K562 (cell line): ENCODE data around the gene BPNT1. TPM values are rescaled to one million over a fixed set of nuclear protein-coding genes. Genes with fewer than 3 reads are reported as not detected.

Source experiments
- FUS ChIP-seq: fragments of 200-400 bp; formaldehyde crosslinking; optimal IDR thresholded peaks from 2 replicates; pipeline ENCODE3; 2017; ENCODE audit warnings: low read depth, low read length
- HDAC6 ChIP-seq: IDR thresholded peaks from 2 replicates; pipeline ENCODE4 v1.6.1; 2012; ENCODE audit warnings: low read depth, mild to moderate bottlenecking, control low read depth, inconsistent platforms, low read length, moderate library complexity
- KAT7 ChIP-seq: sonication (generic); formaldehyde crosslinking; IDR thresholded peaks from 2 replicates; pipeline ENCODE4 v1.8.0; 2022; ENCODE audit warnings: missing genetic modification reagents, mild to moderate bottlenecking, borderline replicate concordance
- NR3C1 ChIP-seq: sonication (generic); formaldehyde crosslinking; IDR thresholded peaks from 2 replicates; pipeline ENCODE4 v1.8.1; 2022; ENCODE audit warnings: missing genetic modification reagents
- PHB2 ChIP-seq: fragments of 450-650 bp; IDR thresholded peaks from 2 replicates; pipeline ENCODE4 v1.6.1; 2017; ENCODE audit warnings: low read depth
- RAD51 ChIP-seq: fragments of 450-650 bp; IDR thresholded peaks from 2 replicates; pipeline ENCODE4 v1.7.1; 2016; ENCODE audit warnings: low read depth, mild to moderate bottlenecking, borderline replicate concordance
- RBM34 ChIP-seq: fragments of 200-400 bp; formaldehyde crosslinking; IDR thresholded peaks from 2 replicates; pipeline ENCODE4 v1.6.1; 2018; ENCODE audit warnings: low read length, borderline replicate concordance; ENCODE audit not compliant: insufficient read depth
- TAF9B ChIP-seq: fragments of 450-650 bp; IDR thresholded peaks from 2 replicates; pipeline ENCODE4 v1.6.1; 2018; ENCODE audit warnings: mild to moderate bottlenecking; ENCODE audit not compliant: partially characterized antibody
- TARDBP ChIP-seq: fragments of 450-650 bp; IDR thresholded peaks from 2 replicates; pipeline ENCODE4 v1.6.1; 2016
- TCF3 ChIP-seq: sonication (generic); formaldehyde crosslinking; IDR thresholded peaks from 2 replicates; pipeline ENCODE4 v1.4.0; 2020; ENCODE audit warnings: mild to moderate bottlenecking, missing genetic modification reagents
- THRAP3 ChIP-seq: fragments of 450-650 bp; IDR thresholded peaks from 2 replicates; pipeline ENCODE4 v1.6.1; 2016; ENCODE audit warnings: mild to moderate bottlenecking, inconsistent platforms, borderline replicate concordance
- YBX1 ChIP-seq: fragments of 450-650 bp; IDR thresholded peaks from 2 replicates; pipeline ENCODE4 v1.7.1; 2016; ENCODE audit warnings: mild to moderate bottlenecking
- polyA plus RNA-seq, 8 experiments: library from polyadenylated mRNA; depleted of rRNA in 4 of 8; stranded (reverse) in 5 of 8; unstranded in 3 of 8; fragments of >200 nt; fragmentation: Nextera tagmentation in 2 of 8; fragmentation: Illumina TruSeq in 1 of 8; extraction: Ambion mirVana in 2 of 8; extraction: Trizol in 1 of 8; gene quantifications; 2 replicates each; pipeline versions ENCODE4 v1.2.1 to v1.2.3, GENCODE V29; 2011 to 2014; ENCODE audit warnings: inconsistent platforms in 1 of 8, missing spikeins in 1 of 8
- total RNA-seq, 7 experiments: library from RNA; depleted of rRNA in 6 of 7; stranded (reverse); fragments of >200 nt in 6 of 7; fragmentation: Illumina TruSeq in 2 of 7; extraction: Trizol in 2 of 7; gene quantifications; 2 replicates each; pipeline versions ENCODE4 v1.2.1 to v1.2.3, GENCODE V29; 2011 to 2021; ENCODE audit warnings: low replicate concordance in 1 of 7
- TF ChIP-seq, protein P1 (sequence below), 2 experiments: fragments of 450-650 bp; IDR thresholded peaks; 2 replicates each; pipeline ENCODE4 v1.6.1; 2016
- TF ChIP-seq, protein P2 (sequence below), 2 experiments: fragments of 450-650 bp; conservative IDR thresholded peaks; 2 replicates each; pipeline ENCODE4 v1.6.1; 2017; ENCODE audit warnings: mild to moderate bottlenecking in 2 of 2, moderate library complexity in 2 of 2
- TF ChIP-seq, protein P3 (sequence below): fragments of 250-450 bp; sonication (Bioruptor Pico); IDR thresholded peaks from 2 replicates; pipeline ENCODE4 v1.4.0; 2020
- TF ChIP-seq, protein P4 (sequence below): fragments of 250-450 bp; sonication (Bioruptor Pico); IDR thresholded peaks from 2 replicates; pipeline ENCODE4 v1.8.0; 2021; ENCODE audit warnings: moderate library complexity, mild to moderate bottlenecking, inconsistent platforms
- TF ChIP-seq, protein P5 (sequence below), 2 experiments: fragments of 450-650 bp; IDR thresholded peaks; 2 replicates each; pipeline ENCODE4 v1.6.1; 2018; ENCODE audit warnings: mild to moderate bottlenecking in 2 of 2, low read depth in 1 of 2; ENCODE audit not compliant: partially characterized antibody in 2 of 2

BPNT1 gene
- total and polyA plus RNA-seq, 9 of the 15 experiments (the other 6 are each of a cell fraction or from before 2014, with no cell fraction given) = 30.2 to 73.8 (median 40.5) TPM

DNA sequence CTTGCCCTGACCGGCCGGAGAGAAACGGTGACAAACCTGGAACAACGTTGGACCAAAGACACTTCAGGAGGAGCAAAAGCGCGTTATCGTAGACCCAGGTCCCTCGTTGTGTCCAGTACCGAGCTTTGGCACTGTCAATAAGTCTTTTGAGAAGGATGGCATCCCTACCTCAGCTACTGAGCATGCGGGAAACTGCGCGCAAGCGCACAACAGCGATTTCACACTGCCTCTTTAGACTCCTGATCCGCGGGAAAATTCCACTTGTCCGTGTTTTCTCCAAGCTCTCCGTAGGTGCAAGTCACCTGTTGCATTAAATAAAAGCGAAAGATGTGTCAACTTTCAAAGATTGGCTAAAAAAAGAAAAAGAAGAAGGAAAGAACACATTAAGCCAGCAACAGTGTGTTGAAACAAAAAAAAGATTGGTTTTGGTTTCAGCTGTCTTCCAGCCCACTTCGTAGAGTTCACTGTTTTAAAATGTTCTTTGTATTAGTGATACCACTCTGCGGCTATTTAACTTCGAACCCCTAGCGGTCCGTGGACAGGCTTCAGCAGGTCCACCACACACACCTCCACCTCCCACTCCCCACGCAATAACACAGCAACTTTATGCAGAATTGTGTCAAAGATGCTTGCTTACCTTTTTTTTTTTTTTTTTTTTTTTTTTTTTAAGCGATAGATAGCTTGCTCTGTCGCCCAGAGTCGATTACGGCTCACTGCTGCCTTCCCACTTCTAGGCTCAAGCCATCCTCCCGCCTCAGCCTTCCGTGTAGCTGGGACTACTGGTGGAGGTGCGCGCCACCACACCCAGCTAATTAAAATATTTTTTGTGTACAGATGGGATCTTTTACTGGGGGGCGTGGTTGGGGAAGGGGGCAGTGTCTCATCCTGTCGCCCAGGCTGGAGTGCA lies at the start of gene BPNT1 (continued):
- TF ChIP-seq, protein P1, sequence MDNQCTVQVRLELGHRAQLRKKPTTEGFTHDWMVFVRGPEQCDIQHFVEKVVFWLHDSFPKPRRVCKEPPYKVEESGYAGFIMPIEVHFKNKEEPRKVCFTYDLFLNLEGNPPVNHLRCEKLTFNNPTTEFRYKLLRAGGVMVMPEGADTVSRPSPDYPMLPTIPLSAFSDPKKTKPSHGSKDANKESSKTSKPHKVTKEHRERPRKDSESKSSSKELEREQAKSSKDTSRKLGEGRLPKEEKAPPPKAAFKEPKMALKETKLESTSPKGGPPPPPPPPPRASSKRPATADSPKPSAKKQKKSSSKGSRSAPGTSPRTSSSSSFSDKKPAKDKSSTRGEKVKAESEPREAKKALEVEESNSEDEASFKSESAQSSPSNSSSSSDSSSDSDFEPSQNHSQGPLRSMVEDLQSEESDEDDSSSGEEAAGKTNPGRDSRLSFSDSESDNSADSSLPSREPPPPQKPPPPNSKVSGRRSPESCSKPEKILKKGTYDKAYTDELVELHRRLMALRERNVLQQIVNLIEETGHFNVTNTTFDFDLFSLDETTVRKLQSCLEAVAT (IDR thresholded peaks at IDR 0.05) = no peak; a peak in 1 of 4 replicates
- TF ChIP-seq NR3C1 (CRISPR knock-in tag) (no peak), HDAC6 (no peak), PHB2 (no peak), TARDBP (no peak), THRAP3 (no peak), KAT7 (CRISPR knock-in tag) (0 out of 2 replicates have a peak, but pooled peaks have one; percentile 27), YBX1 (no peak), TAF9B (peak; percentile 34), RBM34 (no peak), TCF3 (CRISPR knock-in tag) (no peak), FUS (no peak), RAD51 (peak; percentile 66; the same call in 1 of the 2 replicates)
- TF ChIP-seq, protein P2, sequence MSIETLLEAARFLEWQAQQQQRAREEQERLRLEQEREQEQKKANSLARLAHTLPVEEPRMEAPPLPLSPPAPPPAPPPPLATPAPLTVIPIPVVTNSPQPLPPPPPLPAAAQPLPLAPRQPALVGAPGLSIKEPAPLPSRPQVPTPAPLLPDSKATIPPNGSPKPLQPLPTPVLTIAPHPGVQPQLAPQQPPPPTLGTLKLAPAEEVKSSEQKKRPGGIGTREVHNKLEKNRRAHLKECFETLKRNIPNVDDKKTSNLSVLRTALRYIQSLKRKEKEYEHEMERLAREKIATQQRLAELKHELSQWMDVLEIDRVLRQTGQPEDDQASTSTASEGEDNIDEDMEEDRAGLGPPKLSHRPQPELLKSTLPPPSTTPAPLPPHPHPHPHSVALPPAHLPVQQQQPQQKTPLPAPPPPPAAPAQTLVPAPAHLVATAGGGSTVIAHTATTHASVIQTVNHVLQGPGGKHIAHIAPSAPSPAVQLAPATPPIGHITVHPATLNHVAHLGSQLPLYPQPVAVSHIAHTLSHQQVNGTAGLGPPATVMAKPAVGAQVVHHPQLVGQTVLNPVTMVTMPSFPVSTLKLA (conservative IDR thresholded peaks at IDR 0.05) = peak; percentile 49 to 84
- TF ChIP-seq, protein P3, sequence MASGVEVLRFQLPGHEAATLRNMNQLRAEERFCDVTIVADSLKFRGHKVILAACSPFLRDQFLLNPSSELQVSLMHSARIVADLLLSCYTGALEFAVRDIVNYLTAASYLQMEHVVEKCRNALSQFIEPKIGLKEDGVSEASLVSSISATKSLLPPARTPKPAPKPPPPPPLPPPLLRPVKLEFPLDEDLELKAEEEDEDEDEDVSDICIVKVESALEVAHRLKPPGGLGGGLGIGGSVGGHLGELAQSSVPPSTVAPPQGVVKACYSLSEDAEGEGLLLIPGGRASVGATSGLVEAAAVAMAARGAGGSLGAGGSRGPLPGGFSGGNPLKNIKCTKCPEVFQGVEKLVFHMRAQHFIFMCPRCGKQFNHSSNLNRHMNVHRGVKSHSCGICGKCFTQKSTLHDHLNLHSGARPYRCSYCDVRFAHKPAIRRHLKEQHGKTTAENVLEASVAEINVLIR = no peak; the same call in 1 of the 2 replicates
- TF ChIP-seq, protein P4, sequence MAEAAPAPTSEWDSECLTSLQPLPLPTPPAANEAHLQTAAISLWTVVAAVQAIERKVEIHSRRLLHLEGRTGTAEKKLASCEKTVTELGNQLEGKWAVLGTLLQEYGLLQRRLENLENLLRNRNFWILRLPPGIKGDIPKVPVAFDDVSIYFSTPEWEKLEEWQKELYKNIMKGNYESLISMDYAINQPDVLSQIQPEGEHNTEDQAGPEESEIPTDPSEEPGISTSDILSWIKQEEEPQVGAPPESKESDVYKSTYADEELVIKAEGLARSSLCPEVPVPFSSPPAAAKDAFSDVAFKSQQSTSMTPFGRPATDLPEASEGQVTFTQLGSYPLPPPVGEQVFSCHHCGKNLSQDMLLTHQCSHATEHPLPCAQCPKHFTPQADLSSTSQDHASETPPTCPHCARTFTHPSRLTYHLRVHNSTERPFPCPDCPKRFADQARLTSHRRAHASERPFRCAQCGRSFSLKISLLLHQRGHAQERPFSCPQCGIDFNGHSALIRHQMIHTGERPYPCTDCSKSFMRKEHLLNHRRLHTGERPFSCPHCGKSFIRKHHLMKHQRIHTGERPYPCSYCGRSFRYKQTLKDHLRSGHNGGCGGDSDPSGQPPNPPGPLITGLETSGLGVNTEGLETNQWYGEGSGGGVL (CRISPR knock-in tag) = no peak
- TF ChIP-seq, protein P5, sequence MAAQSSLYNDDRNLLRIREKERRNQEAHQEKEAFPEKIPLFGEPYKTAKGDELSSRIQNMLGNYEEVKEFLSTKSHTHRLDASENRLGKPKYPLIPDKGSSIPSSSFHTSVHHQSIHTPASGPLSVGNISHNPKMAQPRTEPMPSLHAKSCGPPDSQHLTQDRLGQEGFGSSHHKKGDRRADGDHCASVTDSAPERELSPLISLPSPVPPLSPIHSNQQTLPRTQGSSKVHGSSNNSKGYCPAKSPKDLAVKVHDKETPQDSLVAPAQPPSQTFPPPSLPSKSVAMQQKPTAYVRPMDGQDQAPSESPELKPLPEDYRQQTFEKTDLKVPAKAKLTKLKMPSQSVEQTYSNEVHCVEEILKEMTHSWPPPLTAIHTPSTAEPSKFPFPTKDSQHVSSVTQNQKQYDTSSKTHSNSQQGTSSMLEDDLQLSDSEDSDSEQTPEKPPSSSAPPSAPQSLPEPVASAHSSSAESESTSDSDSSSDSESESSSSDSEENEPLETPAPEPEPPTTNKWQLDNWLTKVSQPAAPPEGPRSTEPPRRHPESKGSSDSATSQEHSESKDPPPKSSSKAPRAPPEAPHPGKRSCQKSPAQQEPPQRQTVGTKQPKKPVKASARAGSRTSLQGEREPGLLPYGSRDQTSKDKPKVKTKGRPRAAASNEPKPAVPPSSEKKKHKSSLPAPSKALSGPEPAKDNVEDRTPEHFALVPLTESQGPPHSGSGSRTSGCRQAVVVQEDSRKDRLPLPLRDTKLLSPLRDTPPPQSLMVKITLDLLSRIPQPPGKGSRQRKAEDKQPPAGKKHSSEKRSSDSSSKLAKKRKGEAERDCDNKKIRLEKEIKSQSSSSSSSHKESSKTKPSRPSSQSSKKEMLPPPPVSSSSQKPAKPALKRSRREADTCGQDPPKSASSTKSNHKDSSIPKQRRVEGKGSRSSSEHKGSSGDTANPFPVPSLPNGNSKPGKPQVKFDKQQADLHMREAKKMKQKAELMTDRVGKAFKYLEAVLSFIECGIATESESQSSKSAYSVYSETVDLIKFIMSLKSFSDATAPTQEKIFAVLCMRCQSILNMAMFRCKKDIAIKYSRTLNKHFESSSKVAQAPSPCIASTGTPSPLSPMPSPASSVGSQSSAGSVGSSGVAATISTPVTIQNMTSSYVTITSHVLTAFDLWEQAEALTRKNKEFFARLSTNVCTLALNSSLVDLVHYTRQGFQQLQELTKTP (IDR thresholded peaks at IDR 0.05; ENCODE audit: low read depth in 1 of 2, partially characterized antibody in 2 of 2) = peak in 1 of 2 experiments; percentile 58
